ENCODE data around the gene FUT2.
A peak's percentile ranks its signal among the peaks of the same experiment; 100 is the strongest.

DNA sequence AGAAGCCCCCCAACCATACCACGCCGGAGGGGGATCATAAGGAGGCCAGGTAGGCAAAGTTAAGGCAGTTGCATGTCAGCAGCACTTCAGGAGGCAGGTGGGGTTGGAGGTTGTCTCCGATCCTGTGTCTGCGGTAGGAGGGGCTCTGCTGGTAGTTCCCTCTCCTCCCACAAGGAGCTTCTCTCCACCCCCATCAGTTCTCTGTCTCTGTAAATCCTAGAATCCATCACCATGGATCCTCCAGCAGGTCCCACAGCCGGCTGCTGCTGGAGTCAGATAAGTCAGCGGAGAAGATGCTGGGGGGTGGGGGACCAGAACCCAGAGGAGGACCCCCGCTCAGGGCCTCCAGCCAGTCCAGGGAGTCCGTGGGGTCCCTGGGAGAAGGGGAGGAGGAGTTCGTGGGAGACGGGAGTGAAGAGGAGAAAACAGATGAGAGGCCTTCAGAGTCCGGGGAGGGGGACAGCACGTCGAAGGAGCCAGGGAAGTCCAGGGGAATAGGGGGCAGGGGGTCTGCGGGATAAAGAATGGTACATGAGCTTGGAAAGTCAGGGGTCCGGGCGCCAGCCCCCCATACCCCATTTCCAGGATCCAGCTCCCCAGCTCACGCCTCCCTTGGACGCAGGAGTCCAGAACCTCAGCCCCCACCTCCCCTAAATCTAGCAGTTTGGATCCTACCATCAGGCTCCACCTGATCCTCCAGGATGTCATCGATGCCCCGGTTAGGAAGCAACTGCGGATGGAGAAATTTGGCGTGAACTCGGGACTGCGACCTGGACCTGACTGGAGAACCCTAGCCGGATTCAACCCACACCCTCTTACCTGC lies 17.5 kb downstream of the FUT2 start:
- TF ChIP-seq POLR2A (IDR thresholded peaks at IDR 0.05): no peak
- TF ChIP-seq, protein P1, sequence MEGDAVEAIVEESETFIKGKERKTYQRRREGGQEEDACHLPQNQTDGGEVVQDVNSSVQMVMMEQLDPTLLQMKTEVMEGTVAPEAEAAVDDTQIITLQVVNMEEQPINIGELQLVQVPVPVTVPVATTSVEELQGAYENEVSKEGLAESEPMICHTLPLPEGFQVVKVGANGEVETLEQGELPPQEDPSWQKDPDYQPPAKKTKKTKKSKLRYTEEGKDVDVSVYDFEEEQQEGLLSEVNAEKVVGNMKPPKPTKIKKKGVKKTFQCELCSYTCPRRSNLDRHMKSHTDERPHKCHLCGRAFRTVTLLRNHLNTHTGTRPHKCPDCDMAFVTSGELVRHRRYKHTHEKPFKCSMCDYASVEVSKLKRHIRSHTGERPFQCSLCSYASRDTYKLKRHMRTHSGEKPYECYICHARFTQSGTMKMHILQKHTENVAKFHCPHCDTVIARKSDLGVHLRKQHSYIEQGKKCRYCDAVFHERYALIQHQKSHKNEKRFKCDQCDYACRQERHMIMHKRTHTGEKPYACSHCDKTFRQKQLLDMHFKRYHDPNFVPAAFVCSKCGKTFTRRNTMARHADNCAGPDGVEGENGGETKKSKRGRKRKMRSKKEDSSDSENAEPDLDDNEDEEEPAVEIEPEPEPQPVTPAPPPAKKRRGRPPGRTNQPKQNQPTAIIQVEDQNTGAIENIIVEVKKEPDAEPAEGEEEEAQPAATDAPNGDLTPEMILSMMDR (IDR thresholded peaks at IDR 0.05): peak in 3 of 6 experiments; percentile 21 to 33 (median 31)
